HG03432 (cell line): ENCODE data around the gene OR51L1.
"Not testable (repeated sequence)": the region's sequence is repeated elsewhere in the genome, so short reads cannot be mapped to it uniquely, and the experiment has no call there.

Experiments
- ATAC-seq: cut with Tn5 transposase; IDR thresholded peaks from one replicate; pipeline ENCODE4 v1.9.1; 2021; ENCODE audit warnings: mild to moderate bottlenecking, moderate library complexity; ENCODE audit not compliant: unreplicated experiment

Gene OR51L1, protein sequence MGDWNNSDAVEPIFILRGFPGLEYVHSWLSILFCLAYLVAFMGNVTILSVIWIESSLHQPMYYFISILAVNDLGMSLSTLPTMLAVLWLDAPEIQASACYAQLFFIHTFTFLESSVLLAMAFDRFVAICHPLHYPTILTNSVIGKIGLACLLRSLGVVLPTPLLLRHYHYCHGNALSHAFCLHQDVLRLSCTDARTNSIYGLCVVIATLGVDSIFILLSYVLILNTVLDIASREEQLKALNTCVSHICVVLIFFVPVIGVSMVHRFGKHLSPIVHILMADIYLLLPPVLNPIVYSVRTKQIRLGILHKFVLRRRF

DNA sequence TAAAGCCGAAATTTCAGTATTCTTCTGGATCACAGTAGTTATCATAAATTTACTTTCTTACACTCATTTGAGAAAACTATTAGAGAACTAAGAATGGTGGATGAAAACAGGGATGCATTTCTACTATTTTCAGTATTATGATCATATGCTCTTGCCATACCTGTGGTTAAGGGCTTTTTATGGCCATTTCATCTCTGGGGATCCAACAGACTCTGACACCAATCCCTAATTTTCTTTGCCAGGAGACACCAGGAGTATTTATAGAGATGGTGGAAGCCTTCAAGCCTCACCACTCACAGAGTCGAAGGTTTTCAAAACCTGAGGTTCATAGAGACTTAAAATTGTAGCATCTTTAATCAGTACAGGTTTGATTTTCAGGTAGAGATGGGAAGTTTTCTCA is at the start of gene OR51L1:
Gene OR51L1 (plus strand): TSS at position 301 of the 400 bp plus-strand sequence. CDS start 4,132 bp downstream, outside the sequence.
- no peak for ATAC-seq

DNA sequence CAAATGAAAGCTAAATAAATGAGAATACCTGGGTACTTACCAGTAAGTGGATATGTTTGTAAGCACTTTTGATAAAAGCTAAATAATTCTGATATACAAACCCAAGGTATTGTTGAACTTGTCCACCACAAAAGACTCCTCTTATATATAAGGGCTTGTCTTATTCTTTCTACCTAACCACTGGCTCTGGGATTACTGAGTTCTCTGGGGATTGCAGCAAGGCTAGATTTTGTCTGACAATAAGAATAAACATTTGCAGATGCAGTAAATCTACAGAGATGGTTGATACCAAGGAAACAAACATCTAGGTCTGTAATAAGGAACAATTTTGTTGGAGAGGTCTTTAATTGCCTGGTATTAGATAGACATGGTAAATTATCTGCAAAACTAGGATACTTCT is 47.1 kb upstream of the OR51L1 start, which contains the start of gene OR51A4:
Gene OR51A4 (minus strand): TSS at position 101 of the 400 bp plus-strand sequence. CDS start 505 bp downstream, outside the sequence.
- no peak for ATAC-seq

DNA sequence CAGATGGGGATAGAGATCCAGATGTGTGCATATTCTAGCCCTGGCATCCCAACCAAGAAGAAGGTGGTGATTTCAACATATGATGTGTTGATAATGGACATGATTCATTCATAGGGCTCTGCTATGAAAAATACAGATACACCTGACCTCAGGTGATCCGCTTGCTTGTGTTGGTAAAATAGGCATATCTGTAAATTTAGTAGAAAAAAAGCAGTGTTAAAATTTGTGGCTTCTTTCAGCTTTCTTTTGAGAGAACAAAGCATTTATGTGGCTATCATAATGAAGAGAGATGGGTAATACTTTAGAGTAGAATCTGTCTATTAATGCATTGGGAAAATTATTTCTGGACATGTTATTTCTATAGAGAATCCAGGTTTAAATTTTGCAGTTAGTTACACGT is 39.0 kb upstream of the OR51L1 start, which contains the start of gene OR51A2:
Gene OR51A2 (minus strand): TSS at position 101 of the 400 bp plus-strand sequence. CDS start 0 bp downstream, at position 101.
- ATAC-seq = not testable (repeated sequence)

DNA sequence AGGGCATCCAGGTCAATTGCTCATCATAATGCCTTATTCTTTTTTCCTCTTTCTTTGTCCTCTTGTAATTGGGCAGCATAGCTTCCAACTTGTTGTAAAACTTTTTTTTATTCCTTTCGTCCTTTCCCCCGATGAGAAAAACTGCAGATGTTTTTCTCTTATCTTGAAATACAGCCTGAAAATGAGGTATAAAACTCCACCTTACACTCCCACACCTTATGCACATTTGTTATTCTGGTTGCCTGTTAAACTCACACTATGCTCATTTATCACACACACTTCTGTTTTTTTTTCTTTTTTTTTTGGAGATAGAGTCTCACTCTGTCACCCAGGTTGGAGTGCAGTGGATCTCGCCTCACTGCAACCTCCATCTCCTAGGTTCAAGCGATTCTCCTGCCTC is 37.3 kb upstream of the OR51L1 start:
- no peak for ATAC-seq

DNA sequence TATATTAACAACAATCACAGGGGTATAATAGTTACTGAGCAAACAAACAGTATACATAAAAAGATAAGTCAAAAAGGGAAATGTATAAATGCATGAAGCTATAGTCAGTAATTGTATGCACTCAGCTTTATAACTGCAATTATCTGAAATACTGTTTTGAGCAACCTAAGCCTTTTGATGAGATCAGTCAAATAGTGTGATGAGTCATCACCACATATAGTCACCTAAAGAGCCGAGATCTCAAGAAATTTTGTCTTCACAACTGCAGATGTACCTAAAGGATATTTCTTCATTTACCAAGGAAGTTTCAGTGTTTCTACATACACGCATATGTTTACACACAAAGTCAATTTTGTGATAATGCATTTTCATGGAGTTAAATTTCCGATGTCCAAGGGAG is 33.8 kb upstream of the OR51L1 start:
- no peak for ATAC-seq

DNA sequence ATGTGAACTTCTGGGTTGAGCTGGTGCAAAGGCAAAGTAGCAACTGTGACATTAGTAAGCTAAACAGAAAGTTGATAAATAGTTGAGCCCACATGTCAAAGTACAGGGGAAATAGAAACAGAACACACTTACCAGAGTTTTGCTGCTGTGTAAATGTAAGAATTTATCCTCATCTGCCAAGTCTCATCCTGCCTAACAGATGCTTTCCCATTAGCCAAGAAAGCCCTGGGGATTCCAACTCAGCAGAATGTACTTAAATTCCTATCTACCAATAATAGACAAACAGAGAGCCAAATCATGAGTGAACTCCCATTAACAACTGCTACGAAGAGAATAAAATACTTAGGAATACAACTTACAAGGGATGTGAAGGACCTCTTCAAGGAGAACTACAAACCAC is 31.8 kb upstream of the OR51L1 start:
- ATAC-seq = no peak

DNA sequence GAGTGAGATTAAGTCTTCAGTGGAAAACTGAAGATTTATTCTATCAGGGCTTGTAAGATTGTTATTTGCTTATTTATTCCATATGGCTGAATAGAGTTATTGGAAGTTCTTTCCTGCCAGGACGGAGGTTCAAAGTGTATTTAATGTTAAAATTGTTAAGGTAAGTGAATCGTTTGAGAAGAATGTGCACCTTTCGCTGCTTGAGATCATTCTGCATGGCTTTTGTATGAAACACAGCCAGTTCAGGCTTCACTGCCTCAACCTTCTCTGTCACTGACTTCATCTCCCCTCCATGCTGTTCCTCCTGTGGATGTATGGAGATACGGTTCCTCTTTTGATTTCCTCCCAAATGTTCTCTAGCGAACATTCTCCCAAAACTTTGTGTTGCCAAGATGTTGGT is 19.2 kb upstream of the OR51L1 start:
- ATAC-seq = no peak

DNA sequence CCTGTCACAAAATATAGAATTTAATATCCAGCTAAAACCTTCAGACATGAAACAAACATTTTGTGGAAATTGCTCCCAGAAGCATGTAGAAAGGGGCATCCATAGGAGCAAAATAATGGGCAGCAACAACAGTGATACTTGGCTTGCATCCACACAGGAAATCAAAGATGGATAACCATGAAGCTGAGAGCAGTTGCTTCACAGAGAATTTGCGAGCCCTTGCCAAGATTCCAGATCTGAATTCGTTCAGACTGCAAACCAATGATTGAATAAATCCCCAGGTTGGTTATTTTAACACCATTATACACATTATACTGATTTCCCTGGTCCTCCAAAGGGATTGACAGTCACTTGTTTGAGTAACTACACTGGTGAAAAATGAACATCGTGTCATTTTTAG is 15.6 kb upstream of the OR51L1 start:
- no peak for ATAC-seq

DNA sequence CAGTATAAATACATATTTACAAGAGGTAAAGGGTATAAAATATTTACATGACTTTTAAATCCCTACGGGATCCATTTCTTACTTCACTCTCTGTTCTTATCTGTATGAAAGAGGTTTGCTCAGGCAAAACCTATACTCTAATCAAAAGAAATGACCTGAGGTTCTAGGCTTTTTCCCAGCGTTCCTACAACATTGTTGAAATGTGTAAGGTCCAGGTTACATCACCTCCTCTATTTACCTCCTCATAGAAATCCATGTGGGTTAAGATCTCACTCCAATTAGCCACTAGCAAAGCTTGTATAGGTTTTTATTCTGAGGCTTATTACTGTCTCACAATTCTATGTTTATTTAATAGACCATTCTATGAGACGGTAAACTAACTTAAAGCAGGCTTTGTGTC is 12.0 kb upstream of the OR51L1 start:
- no peak for ATAC-seq

DNA sequence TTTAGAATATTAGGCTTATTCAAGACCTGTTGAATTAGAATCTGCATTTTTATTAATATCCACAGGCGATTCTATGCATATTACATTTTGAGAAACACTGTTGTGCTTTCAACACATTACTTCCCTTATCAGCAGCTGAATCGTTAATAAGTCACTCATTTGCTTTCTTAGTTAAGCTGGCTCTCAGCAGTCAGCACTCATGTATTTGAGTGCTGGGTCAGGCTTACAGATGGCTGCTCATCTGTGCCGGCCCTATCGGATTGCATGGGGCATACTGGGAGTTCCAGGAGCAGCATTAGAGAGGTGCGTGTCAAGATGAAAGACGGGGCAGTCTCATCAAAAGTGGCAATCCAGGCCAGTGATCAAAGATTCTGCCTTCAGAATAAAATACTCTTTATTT is 10.8 kb upstream of the OR51L1 start:
- no peak for ATAC-seq

DNA sequence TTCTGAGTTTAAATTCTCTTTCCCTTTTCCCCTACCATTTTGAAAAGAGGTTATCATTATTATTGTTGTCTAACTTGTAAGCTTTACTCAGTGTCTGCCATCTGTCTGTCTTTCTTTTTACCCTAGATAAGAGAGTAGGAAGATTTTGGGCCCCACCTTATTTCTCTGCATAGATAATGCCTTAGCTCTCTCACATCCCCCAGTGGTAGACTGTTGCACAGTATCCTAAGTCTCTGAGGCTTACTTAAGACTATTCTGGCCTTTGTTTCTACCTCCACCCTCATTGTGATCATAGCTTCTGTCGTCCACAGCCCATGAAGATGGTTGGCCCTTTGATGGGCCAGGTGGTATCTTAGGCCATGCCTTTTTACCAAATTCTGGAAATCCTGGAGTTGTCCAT is 3.6 kb upstream of the OR51L1 start:
- no peak for ATAC-seq

DNA sequence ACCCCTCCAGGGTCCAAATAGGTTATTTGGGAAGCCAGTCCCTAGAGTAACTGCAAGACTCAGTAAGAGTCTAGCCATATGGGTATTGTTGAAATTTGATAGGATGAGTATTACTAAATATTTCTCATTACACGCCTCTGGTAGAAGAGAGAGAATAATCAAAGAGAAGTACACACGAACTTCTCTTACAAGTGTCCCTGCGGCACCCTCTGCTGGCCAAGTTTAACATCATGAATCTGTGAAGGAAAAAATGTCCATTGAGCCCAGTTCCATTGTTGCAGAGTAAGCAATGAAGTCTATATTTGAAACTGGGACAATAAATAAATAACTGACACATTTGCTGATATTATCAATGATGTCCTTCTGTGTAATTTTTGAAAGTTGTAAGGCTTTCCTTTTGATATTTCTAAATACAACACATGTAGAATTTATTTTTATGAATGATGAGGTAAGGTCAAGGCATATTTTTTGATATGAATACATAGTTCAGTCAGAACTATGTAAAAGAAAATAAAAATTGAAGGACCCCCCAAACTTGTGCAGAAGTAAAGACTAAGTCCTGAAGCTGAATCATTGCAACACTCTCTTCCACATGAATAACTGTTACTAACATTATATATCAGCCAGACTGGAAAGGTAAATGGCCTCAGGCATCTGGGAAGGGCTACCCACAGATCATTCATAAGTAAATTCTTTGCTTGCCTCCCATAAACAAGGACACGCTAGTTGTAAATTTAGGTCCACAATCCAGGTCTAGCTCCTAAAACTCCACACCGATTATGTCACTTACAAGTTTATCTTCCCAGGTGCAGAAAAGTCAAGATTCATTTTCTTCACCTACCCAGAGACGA is 10.0 kb downstream of the OR51L1 start:
- no peak for ATAC-seq

DNA sequence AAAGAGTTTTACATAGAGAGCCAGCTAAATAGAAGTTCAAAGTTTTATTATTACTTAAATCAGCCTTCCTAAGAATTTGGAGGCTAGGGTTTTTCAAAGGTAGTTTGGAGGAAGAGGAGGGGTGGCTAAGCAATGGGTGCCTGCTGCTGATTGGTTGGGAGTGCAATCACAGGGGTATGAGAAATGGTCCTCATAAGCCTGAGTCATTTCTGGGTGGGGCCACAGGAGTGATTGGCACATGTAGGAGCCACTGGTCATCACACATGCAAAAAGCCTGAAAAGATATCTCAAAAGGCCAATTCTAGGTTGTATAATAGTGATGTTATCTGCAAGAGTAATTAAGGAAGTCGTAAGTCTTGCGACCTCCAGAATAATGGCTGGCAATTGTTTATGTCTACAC is 12.9 kb downstream of the OR51L1 start:
- no peak for ATAC-seq

DNA sequence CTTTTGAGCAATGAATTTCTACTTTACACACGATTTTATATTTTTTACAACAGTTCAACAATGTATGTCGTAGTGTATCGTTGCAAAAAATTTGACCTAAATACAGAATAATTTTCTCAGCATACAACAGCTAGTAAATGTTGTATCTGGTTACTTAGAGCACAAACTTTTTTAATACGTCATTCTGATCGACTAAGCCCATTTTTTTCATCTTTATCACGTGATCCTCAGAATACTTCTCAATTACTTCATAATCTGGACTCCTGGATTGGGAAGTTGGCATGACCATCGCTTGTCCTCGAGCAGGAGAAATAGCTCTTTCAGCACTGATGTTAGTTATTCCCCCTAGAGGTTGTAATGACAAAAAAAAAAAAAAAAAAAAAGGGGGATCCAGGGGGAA is 16.6 kb downstream of the OR51L1 start:
- no peak for ATAC-seq

DNA sequence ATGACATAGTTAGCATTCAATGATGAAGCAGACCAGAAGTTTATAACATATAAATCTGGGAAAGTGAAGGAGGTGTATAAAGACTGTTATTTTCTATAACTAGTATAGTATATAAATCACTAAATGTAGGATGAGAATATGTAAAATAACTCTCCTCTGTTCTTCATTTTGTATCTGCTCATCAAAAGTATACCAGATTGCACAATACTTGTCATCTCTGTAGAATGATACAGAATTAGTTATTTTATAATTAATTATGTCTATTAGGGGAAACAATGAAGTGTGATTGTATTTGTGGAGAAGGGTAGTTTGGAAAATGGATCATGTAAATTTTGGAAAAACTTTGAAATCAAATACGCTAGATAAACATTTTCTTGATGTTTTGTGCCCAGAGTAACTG is 18.4 kb downstream of the OR51L1 start:
- ATAC-seq = no peak

DNA sequence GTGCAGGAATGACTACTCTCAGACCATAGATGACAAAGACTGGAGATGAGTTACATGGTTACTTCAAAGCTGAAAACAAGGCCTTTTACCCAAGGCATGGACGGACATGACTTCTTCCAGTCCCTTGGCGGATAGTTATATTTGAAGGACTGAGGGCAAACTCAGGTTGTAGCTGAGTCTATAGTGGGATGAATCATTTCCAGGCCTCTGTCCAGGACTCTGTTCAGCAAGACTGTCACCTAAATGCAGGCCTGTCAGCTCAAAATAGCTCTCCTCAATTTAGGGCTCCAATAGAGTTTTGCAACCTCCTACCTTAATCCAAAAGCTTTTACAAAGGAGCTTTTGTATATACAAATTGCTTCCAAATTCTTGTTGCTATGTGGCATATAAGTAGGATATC is 27.3 kb downstream of the OR51L1 start:
- no peak for ATAC-seq

DNA sequence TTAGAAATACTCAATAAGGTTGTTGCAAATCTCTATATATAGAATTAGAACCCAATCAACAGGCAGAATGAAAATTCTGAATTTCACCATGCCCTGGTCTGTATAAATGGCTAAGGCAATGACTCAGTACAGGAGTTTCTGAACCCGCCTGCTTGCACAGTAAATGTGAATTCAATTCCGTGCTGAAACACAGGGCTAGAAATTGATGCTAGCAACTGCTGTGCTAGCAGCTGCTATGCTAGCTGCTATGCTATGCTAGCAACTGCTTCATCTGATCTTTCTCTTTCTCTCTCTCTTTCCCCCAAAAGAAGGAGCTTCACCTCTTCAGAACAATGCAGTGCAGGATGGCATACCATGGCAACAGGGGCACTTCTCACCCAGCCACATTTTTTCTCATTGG is 42.0 kb downstream of the OR51L1 start:
- ATAC-seq = no peak

DNA sequence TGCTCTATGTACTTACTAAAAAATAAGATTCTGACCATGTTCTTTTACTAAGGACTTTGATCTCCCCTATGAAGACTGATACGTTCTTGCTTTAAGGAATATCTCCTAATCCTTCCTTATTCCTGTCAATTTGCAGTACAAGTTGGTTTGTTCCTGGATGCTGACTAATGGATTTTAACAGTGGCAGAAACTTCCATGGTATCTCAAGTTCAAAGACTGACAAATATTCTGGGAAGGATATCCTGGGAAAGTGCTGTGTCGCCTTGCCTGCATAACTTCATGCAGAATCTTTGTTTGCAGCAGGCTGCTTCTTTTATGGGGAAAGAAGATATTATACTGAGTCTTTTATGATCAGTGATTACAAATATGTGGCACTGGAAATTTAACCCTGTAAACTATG is 43.3 kb downstream of the OR51L1 start:
- ATAC-seq = no peak

DNA sequence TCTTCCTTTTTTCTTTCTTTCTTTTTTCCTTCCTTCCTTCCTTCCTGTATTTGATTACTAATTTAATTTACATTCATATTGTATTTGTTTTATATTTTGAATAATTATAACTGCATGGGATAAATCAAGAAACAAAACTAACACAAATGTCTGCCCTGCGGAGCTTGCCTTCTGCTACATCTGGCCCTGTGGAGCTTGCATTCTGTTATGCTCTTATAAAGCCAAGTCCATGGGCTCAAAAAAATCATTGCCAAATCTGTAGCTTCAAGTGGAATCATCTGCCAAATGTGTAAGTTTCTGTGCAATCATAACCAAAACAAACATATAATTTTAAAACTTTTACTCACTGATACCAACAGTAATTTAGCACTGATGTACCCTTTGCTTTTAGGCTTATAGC is 43.7 kb downstream of the OR51L1 start:
- ATAC-seq = no peak

DNA sequence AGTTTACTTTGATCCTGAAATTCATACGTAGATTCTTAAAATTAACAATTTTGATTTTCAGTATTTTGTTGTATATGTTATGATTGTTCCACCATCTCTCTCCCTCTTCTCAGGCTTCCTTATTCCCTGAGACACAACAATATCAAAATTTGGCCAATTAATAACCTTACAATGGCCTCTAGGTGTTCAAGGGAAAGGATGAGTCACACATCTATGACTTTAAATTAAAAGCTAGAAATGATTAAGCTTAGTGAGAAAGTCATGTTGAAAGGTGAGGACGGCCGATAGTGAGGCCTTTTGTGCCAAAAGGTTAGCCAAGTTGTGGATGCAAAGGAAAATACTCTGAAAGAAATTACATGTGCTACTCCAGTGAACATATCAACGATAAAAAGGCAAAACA is 46.2 kb downstream of the OR51L1 start:
- no peak for ATAC-seq

DNA sequence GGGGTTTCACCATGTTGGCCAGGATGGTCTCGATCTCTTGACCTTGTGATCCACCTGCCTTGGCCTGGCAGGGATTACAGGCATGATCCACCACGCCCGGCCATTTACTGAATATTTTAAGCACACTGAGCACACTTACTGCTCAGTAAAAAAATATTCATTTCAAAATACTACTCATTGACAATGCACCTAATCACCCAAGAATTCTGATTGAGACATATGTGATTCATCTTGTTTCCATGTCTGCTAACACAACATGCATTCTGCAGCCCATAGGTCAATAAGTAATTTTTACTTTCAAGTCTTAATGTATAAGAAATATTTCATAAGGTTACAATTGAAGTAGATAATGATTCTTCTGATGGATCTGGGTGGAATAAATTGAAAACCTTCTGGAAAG is 47.4 kb downstream of the OR51L1 start:
- no peak for ATAC-seq

DNA sequence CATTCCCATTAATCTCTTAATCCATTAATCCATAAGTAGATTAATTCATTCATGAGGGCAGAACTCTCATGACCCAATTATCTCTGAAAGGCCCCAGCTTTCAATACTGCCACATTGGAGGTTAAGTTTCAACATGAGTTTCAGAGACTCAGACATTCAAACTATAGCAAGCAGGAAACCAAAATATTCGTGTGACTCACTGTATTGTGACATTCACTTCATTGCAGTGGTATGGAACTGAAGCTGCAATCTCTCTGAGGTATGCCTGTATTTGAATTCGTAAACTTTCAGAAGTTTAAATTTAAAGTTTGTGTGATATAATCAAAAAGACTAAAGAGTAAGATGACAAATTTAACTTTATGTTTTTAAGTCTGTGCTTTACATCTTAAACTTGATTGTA is 48.7 kb downstream of the OR51L1 start:
- no peak for ATAC-seq
